GM18505 (cell line): ENCODE measurements around the gene ZCCHC13.

ENCODE experiments used
- ATAC-seq: cut with Tn5 transposase; IDR thresholded peaks from one replicate; pipeline ENCODE4 v1.9.1; 2021; ENCODE audit not compliant: unreplicated experiment
- POLR2A ChIP-seq: IDR thresholded peaks from 4 replicates; pipeline ENCODE4 v1.6.1; 2011; ENCODE audit warnings: borderline replicate concordance; ENCODE audit not compliant: insufficient read depth, insufficient read length; ENCODE audit errors: extremely low read depth

The ZCCHC13 gene

GRCh38 chrX:74343343-74344279 is 39.6 kb downstream of the ZCCHC13 start:
- ATAC-seq, result peak; percentile 88
- no peak for TF ChIP-seq POLR2A

- peak; percentile 23 for ATAC-seq
- no peak for TF ChIP-seq POLR2A
These were observed 40.3 kb downstream of the ZCCHC13 start for GRCh38 chrX:74344280-74344622.

GRCh38 chrX:74346088-74346487 is 42.1 kb downstream of the ZCCHC13 start:
- ATAC-seq, result no peak
- no peak for TF ChIP-seq POLR2A

GRCh38 chrX:74349387-74349786 is 45.4 kb downstream of the ZCCHC13 start:
- no peak for TF ChIP-seq POLR2A
- no peak for ATAC-seq

- ATAC-seq, result no peak
- TF ChIP-seq POLR2A, result no peak
These were observed 47.8 kb downstream of the ZCCHC13 start for GRCh38 chrX:74351760-74352159.

GRCh38 chrX:74353984-74354383 is 50.0 kb downstream of the ZCCHC13 start:
- TF ChIP-seq POLR2A, result no peak
- ATAC-seq, result no peak
